ENCODE measurements around the gene ADAM19.
"Not testable (repeated sequence)": the region's sequence is repeated elsewhere in the genome, so short reads cannot be mapped to it uniquely, and the experiment has no call there.

ADAM19 gene

DNA sequence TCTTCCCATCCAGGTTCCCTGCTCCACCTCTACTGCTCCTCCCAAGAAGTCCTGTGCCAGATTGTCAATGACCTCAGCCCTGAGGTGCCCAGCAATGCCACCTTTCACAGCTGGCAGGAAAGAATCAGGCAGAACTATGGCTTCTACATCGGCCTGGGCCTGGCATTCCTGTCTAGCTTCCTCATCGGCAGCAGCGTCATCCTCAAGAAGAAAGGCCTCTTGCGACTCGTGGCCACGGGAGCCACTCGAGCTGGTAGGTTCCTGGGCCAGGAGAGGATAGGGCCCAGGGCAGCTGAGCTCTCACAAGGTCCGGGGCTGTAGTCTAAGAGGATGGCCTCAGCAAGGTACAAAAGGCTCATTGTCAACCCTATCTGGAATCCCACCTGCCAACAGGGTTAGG is 112.5 kb downstream of the ADAM19 start:
- no peak for DNase-seq (ENCODE audit: low read depth)

DNA sequence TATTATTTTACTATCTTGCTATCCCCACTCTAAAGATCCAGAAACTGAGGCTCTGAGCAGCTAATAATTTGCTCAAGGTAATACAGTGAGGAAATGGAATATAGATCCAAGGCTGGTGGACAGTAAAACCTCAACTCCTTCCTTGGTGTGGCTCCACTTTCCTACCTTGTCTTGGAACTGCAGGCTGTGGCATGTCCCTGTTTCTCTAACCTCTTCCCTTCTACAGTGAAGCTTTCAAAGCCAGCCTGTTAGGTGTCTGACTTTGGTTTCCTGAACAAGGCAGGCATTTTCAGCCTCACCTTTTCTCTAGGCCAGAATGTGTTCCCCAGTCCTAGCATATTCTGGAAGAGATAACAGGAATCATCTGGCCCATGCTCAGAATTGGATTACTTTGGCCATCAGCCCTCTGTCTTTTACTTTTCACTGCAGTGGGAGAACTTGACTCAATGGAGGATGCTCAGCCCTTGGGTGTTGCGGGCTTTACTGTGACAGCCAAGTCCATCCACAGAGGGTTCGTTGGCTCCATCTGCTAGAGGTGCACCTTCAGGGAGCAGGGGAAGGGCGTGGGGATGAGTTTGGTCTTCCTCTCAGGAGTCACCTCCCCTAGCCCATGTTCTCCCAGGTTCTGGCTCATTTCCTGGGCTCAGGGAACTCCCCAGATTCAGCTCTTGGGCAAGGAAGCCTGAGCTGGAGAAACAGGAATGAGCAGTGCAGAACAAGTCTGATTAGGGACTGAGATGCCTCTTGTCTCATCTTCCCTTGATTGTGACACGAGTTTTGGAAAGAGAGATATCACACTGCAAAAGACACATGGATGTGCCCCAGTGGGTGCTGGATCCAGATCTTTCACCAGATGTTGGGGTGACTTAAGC is 114.4 kb downstream of the ADAM19 start:
- DNase-seq (ENCODE audit: low read depth) = no peak

DNA sequence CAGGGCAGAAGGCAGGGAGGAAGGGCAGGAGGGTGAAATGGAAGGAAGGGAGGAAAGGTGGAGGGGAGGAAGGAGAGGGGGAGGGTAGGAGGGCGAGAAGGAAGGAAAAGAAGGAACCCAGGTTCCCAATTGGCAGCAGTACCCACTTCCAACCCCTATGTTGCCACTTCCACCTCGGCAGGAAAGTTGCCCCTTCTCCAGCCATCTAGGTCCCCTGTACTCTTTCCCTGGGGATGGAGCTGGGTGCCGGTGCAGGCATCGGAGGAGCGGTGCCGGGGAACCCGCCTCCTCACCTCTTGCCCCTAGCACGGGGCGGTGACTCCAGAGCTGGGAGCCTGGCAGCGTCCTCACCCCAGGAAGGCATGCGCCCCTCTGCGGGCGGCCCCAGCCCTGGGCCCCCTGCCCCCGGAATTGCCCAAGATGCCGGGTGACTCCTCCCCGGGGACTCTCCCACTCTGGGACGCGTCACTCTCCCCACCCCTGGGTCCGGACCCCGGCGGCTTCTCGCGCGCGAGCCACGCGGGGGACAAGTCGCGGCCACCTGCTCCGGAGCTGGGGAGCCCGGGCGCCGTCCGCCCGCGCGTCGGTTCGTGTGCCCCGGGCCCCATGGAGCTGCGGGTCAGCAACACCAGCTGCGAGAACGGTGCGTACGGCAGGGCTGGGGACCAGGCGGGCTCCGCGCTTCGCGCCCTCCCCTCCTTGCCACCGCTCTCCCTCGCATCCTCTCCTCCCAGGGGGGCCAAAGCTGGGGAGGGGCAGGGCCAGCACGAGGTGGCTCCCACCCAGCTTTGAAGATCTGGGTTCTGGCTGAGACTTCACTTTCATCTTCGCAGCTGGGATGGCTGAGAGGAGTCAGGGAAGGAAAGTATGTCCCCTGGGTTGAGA is 115.6 kb downstream of the ADAM19 start, which contains the start of gene NIPAL4:
Gene NIPAL4, plus strand, starts transcription at position 499 of the 885 bp plus-strand sequence. Its CDS starts 108 bp downstream, at position 607.
- DNase-seq (ENCODE audit: low read depth) = peak; percentile 7

DNA sequence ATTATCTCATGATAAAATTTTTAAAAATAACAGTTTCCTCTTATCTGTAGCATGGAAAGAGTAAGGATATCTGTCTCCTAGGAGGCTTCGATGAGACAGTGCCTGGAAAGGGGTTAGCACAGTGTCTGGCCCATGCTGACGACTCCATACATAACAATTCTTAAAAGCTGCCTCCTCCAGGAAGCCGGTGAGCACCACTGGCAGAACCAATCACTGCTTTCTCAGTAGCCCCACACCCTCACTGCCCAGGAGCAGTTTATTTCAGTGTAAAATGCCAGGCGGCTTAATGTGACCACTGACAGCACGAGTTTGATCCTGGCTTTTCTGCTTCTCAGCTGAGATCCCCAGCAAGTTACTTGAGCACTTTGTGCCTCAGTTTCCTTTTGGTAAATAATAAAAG is 116.7 kb downstream of the ADAM19 start:
- no peak for DNase-seq (ENCODE audit: low read depth)

GRCh38 chr5:157457391-157457790 is 118.2 kb downstream of the ADAM19 start:
- DNase-seq (ENCODE audit: low read depth) = no peak

- no peak for DNase-seq (ENCODE audit: low read depth)
Observed at GRCh38 chr5:157456301-157456700, 119.3 kb downstream of the ADAM19 start.

- no peak for DNase-seq (ENCODE audit: low read depth)
Observed at GRCh38 chr5:157455057-157455456, 120.5 kb downstream of the ADAM19 start.

- DNase-seq (ENCODE audit: low read depth) = no peak
Observed at GRCh38 chr5:157454273-157454672, 121.3 kb downstream of the ADAM19 start.

DNA sequence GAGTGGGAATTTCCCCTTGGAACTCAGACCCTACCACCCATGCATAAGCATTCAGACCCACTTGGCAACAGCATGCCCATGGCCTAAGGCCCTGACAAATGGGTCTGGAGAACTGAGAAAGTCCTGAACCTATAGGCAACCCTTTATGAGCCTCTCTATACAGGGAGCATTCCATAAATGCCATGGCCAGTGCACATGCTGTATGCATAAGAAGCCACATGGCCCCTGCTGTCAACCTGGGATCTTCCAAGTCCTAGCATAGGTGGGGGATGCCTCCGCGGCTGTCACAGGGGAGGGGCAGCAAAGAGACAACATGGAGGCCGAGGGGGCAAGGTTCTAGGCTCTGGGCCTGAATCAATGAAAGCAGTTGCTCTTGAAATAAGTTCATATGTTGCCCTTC is 123.8 kb downstream of the ADAM19 start:
- DNase-seq (ENCODE audit: low read depth) = no peak

GRCh38 chr5:157450024-157450423 is 125.6 kb downstream of the ADAM19 start:
- DNase-seq (ENCODE audit: low read depth) = no peak

DNA sequence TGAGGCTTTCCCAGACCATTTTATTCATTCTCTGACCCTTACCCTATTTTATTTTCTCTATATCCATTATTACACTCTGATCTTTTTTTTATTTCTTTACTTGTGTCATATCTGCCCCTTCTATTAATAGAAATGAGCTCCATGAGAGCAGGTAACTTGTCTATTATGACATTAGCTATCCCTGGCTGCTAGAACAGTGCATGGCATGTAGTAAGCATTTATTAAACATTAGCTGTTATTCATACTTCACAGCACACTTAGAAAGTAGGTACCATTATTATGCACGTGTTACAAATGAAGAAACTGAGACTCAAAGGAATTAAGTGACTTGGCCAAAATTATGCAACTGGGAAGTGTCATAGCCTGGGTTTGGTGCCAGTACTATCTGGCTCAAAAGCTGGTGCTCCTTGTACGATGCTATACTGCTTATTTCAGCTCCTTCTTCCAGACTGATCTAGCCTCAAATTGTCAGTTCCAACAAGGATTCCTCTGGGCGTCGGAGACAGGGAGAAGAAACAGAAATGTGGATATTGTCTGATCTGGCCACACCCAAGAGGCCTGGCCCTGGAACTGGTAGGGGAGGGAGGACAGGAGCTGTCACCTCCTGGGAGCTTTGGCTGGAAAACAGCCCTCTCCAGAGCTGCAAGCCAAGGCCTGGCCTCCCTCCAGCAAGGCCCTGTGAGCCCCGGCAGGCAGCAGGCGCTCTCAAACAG is 126.4 kb downstream of the ADAM19 start:
- DNase-seq (ENCODE audit: low read depth) = no peak

GRCh38 chr5:157447201-157447637 is 128.4 kb downstream of the ADAM19 start:
- DNase-seq (ENCODE audit: low read depth) = no peak

DNA sequence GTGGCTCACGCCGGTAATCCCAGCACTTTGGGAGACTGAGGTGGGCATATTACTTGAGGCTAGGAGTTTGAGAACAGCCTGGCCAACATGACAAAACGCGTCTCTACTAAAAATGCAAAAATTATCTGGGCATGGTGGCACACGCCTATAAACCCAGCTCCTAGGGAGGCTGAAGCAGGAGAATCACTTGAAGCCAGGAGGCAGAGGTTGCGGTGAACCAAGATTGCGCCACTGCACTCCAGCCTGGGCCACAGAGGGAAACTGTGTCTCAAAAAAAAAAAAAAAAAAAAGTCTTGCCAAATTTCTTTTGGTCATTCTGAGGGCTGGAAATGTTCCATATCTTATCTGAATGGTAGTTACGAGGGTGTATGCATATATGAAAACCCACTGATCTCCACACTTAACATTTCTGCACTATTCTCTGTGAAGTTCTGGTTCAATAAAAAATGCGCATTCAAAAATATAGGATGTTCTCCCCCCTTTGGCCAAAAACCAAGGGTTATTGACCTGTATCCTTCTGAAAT is 129.1 kb downstream of the ADAM19 start:
- no peak for DNase-seq (ENCODE audit: low read depth)

DNA sequence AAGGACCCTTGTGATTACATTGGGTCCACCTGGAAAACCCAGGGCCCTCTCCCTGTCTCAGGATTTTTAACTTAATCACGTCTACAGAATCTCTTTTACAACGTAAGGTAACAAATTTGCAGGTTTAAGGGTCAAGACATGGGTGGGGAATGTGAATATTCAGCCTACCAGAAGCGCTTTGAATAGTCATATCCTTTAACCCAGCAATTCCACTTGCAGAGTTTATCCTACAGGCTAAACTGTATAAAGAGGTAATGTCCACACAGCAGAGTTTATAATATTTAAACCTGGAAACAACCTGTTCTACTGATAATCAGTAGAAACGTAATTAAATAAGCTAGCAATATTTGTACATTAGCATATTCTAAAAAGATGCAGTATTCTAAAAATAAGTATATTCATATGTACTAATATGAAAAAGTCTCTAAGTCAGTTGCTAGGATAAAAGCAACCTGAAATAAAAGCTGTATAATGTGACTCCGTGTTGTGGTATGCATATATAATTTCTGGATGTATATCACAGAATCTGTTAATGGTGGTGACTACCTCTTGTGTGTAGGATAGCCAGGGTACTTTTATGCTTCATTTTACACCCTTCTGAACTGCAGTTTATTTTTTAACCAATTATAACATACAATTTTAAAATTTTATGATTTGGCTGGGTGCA is 129.7 kb downstream of the ADAM19 start:
- no peak for DNase-seq (ENCODE audit: low read depth)

- DNase-seq (ENCODE audit: low read depth) = no peak
Observed at GRCh38 chr5:157444224-157444623, 131.4 kb downstream of the ADAM19 start.

DNA sequence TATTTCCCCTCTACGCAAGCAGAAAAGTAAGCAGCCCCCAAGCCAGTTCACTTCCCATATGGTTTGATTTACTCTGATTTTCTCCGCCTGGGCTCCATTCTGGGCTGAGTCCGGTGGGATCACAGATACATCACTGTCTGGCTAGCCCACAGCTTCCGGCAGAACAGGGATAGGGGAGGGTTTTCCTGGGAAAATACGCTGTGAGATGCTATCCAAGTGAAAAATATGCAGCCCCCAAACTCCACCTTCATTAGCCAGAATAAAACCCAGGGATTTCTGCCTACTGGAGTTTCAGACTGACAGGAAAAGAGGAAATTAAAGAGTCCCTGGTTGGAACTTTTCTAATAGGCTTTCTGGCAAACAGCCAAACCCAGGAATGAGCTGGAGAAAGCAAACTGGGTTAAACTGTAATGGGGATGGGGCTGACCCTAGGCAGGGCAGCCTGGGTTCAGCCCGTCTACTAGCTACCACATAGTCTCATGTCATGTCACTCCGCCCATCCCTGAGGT is 132.5 kb downstream of the ADAM19 start:
- no peak for DNase-seq (ENCODE audit: low read depth)

DNA sequence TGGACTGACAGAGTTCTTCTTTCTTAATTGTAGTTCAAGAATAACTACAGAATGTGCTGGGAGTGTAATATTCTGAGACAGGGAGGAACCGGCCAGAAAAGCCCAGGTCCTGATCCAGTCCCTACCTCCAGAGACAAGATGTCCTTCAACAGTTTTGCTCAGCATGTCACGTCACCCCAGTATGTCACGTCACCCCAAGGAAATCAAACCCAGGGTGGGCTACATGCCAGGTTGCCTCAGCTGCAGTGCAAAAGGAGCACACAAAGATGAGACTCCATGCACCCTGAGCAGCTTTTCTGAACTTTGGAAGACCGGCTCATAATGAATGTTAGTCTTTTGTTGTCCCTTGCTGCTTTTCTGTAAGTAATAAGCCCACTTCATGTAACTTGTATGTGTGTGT is 141.5 kb downstream of the ADAM19 start:
- no peak for DNase-seq (ENCODE audit: low read depth)

DNA sequence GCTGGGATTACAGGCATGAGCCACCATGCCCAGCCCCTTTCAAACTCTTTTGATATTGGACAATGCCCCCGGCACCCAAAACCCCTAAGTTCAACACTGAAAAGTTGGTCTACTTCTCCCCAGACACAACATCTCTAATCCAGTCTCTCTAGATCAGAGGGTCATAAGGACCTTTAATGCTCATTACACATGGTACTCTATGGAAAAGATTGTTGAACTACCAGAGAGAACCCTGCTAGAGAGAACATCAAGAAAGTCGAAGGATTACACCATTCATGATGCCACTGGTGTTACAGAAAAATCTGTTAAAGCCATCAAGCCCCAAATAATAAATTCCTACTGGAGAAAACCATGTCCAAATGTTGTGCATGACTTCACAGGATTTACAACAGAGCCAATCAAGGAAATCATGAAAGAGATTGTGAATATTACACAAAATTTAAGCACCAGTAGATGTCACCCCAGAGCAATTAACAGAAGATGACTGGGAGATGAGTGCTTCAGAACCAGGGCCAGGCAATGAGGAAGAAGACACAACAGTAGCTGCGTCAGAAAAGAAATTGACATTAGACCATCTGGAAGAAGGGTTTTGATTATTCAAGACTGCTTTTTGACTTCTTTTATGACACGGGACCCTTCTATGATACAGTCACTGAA is 143.9 kb downstream of the ADAM19 start:
- DNase-seq (ENCODE audit: low read depth) = peak; percentile 10

GRCh38 chr5:157429920-157430319 is 145.7 kb downstream of the ADAM19 start:
- not testable (repeated sequence) for DNase-seq (ENCODE audit: low read depth)

Data from T follicular helper cell (primary cell).